T-helper 17 cell (primary cell): ENCODE measurements around the gene SPATA25. TPM values are rescaled to one million over a fixed set of nuclear protein-coding genes. Genes with fewer than 3 reads are reported as not detected.
A peak's percentile ranks its signal among the peaks of the same experiment; 100 is the strongest.
"Not testable (repeated sequence)": the region's sequence is repeated elsewhere in the genome, so short reads cannot be mapped to it uniquely, and the experiment has no call there.

Experiments used
- ATAC-seq: fragments of 150-1000 bp; cut with Tn5 transposase; 2 replicates; pipeline ENCODE4 v1.10.0; 2021; ENCODE audit warnings: mild to moderate bottlenecking, moderate library complexity
- DNase-seq, 3 donors: peaks; one replicate each; pipeline versions ENCODE4 v3.0.0 to v3.0.0-alpha.2; 2020 to 2021
- H3K9me3 ChIP-seq: one replicate; pipeline ENCODE4 v1.7.0; 2013; ENCODE audit warnings: low read length, mild to moderate bottlenecking; ENCODE audit not compliant: control insufficient read depth, poor library complexity, severe bottlenecking
- H3K27ac Mint-ChIP-seq: one replicate; pipeline ENCODE4 v1.8.0; 2022; ENCODE audit warnings: mild to moderate bottlenecking, moderate library complexity, mixed read lengths
- H3K27me3 Mint-ChIP-seq: one replicate; pipeline ENCODE4 v1.8.0; 2022; ENCODE audit warnings: mixed read lengths
- H3K36me3 Mint-ChIP-seq: one replicate; pipeline ENCODE4 v1.8.0; 2022; ENCODE audit warnings: low read depth, mixed read lengths
- H3K4me1 Mint-ChIP-seq: one replicate; pipeline ENCODE4 v1.8.0; 2022; ENCODE audit warnings: mild to moderate bottlenecking, mixed read lengths
- H3K4me3 Mint-ChIP-seq: one replicate; pipeline ENCODE4 v1.8.0; 2022; ENCODE audit warnings: mild to moderate bottlenecking, moderate library complexity, mixed read lengths
- total RNA-seq, 4 donors: library from RNA in 2 of 4; stranded (reverse) in 2 of 4; gene quantifications; one replicate each; pipeline ENCODE4 v1.2.3 and lab custom pipeline; 2022 to 2026

SPATA25 gene
- 1 to 10 TPM in 1 of 2 donors, under 1 TPM in 1; 0.94 to 1.3 TPM for total RNA-seq
- total RNA-seq (lab: John Stamatoyannopoulos, UW) = 0.60 to 1.5 reads per million in 2 donors

GRCh38 chr20:45887346-45887715 is at the start of gene SPATA25:
TSS of gene SPATA25 (minus strand) at chr20:45887622. CDS start at chr20:45887590, 32 bp downstream.
- no peak for ATAC-seq
- Mint-ChIP-seq H3K4me3 (no peak within 1 kb of the TSS), H3K4me1 (peaks cover 39% of the 10 kb centered on the region), H3K36me3 (peaks cover 2% of the 10 kb centered on the region), H3K27ac (no peak within 1 kb of the TSS), H3K27me3 (no peaks in the 10 kb centered on the region)
- no peaks in the 10 kb centered on the region for H3K9me3 ChIP-seq
- DNase-seq = no peak

- DNase-seq (no peak), ATAC-seq (peak; percentile 2)
- Mint-ChIP-seq H3K27ac (peak overlapping the region; percentile 97), H3K27me3 (no peaks in the 10 kb centered on the region), H3K4me3 (peak overlapping the region; percentile 97), H3K36me3 (peaks cover 8% of the 10 kb centered on the region), H3K4me1 (peaks cover 27% of the 10 kb centered on the region)
- no peaks in the 10 kb centered on the region for H3K9me3 ChIP-seq
Observed at GRCh38 chr20:45935416-45936046, 48.1 kb upstream of the SPATA25 start.

GRCh38 chr20:45934586-45935415 is 47.4 kb upstream of the SPATA25 start, which contains the start of gene PCIF1:
TSS of gene PCIF1 (plus strand) at chr20:45934683. CDS start at chr20:45939000, 4,317 bp downstream.
- H3K36me3 Mint-ChIP-seq = peaks cover 8% of the 10 kb centered on the region
- H3K27me3 Mint-ChIP-seq = no peaks in the 10 kb centered on the region
- peak within 1 kb of the TSS; percentile 97 for H3K27ac Mint-ChIP-seq
- H3K9me3 ChIP-seq = no peaks in the 10 kb centered on the region
- peak; percentile 97 to 98 (median 98) for DNase-seq
- peak; percentile 83 for ATAC-seq
- H3K4me3 Mint-ChIP-seq = peak within 1 kb of the TSS; percentile 97
- peaks cover 27% of the 10 kb centered on the region for H3K4me1 Mint-ChIP-seq

GRCh38 chr20:45934046-45934585 is 46.7 kb upstream of the SPATA25 start:
- DNase-seq = peak in 2 of 3 donors; percentile 26 to 48
- no peaks in the 10 kb centered on the region for H3K27me3 Mint-ChIP-seq

GRCh38 chr20:45933266-45934045 is 46.0 kb upstream of the SPATA25 start:
- H3K27me3 Mint-ChIP-seq = no peaks in the 10 kb centered on the region
- ATAC-seq (no peak), DNase-seq (peak; percentile 32 to 43 (median 37))
- H3K9me3 ChIP-seq = no peaks in the 10 kb centered on the region
- H3K4me1 Mint-ChIP-seq = peaks cover 21% of the 10 kb centered on the region
- H3K36me3 Mint-ChIP-seq = peaks cover 4% of the 10 kb centered on the region
- H3K4me3 Mint-ChIP-seq = peak overlapping the region; percentile 97
- peak overlapping the region; percentile 97 for H3K27ac Mint-ChIP-seq

More at GRCh38 chr20:45934046-45934585, 46.7 kb upstream of the SPATA25 start:
- Mint-ChIP-seq H3K27ac (peak overlapping the region; percentile 97), H3K4me3 (peak overlapping the region; percentile 97), H3K36me3 (peaks cover 4% of the 10 kb centered on the region), H3K4me1 (peaks cover 24% of the 10 kb centered on the region)
- H3K9me3 ChIP-seq = no peaks in the 10 kb centered on the region
- peak; percentile 2 for ATAC-seq

GRCh38 chr20:45931680-45932079 is 44.3 kb upstream of the SPATA25 start:
- H3K9me3 ChIP-seq, H3K27me3 Mint-ChIP-seq, H3K4me3 Mint-ChIP-seq, ATAC-seq, H3K36me3 Mint-ChIP-seq, DNase-seq, H3K27ac Mint-ChIP-seq: not testable (repeated sequence)
- peaks cover 13% of the 10 kb centered on the region for H3K4me1 Mint-ChIP-seq

- Mint-ChIP-seq H3K36me3 (no peaks in the 10 kb centered on the region), H3K27me3 (no peaks in the 10 kb centered on the region), H3K4me3 (no peak overlapping the region), H3K27ac (no peak overlapping the region), H3K4me1 (peaks cover 11% of the 10 kb centered on the region)
- H3K9me3 ChIP-seq = no peaks in the 10 kb centered on the region
- no peak for ATAC-seq
- no peak for DNase-seq
Observed at GRCh38 chr20:45927071-45927878, 39.9 kb upstream of the SPATA25 start.

GRCh38 chr20:45926731-45927070 is 39.3 kb upstream of the SPATA25 start:
- Mint-ChIP-seq H3K27ac (no peak overlapping the region), H3K27me3 (peaks cover 5% of the 10 kb centered on the region), H3K36me3 (peaks cover 1% of the 10 kb centered on the region), H3K4me1 (peaks cover 13% of the 10 kb centered on the region), H3K4me3 (no peak overlapping the region)
- H3K9me3 ChIP-seq = no peaks in the 10 kb centered on the region
- ATAC-seq (no peak), DNase-seq (no peak)

- DNase-seq (no peak), ATAC-seq (no peak)
- no peaks in the 10 kb centered on the region for H3K9me3 ChIP-seq
- Mint-ChIP-seq H3K4me3 (no peak overlapping the region), H3K27ac (no peak overlapping the region), H3K27me3 (peaks cover 12% of the 10 kb centered on the region), H3K4me1 (peaks cover 15% of the 10 kb centered on the region), H3K36me3 (peaks cover 2% of the 10 kb centered on the region)
Observed at GRCh38 chr20:45925821-45926506, 38.5 kb upstream of the SPATA25 start.

GRCh38 chr20:45924391-45925261 is 37.2 kb upstream of the SPATA25 start:
- Mint-ChIP-seq H3K27ac (no peak overlapping the region), H3K4me1 (peaks cover 16% of the 10 kb centered on the region), H3K4me3 (no peak overlapping the region), H3K36me3 (peaks cover 5% of the 10 kb centered on the region), H3K27me3 (peaks cover 23% of the 10 kb centered on the region)
- H3K9me3 ChIP-seq = no peaks in the 10 kb centered on the region
- DNase-seq (no peak), ATAC-seq (no peak)
